Stimulated activated CD8-positive, alpha-beta memory T cell treated with anti-CD3 and anti-CD28 coated beads, Interleukin-15, amount 100 ng/mL, for 1 hour (primary cell): Measurements from ENCODE around the gene SMPX.

ENCODE experiments used
- DNase-seq: peaks from one replicate; pipeline ENCODE4 v3.0.0-alpha.2; 2020; ENCODE audit warnings: low read depth

The SMPX gene

GRCh38 chrX:21744060-21744459 is 13.9 kb downstream of the SMPX start:
- no peak for DNase-seq

- no peak for DNase-seq
Observed at GRCh38 chrX:21741869-21742701, 15.8 kb downstream of the SMPX start.

DNA sequence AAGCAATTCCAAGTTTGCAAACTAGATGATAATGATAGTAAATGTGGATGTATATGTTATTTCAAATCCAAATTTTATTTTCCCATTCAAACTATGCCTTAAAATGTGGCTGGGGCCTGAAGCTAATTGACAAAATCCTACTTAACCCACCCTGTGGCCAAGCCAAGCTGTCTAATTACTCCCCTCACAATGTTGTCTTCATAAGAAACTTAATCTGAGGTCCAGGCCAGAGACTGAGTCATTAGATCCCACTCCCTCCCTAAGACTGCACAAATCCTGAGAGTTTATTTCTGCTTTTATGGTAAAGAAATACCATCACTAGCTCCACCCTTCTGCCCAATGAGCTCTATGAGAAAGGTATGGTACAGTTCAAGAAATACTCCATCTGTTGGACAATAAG is 16.6 kb downstream of the SMPX start:
- DNase-seq = no peak

DNA sequence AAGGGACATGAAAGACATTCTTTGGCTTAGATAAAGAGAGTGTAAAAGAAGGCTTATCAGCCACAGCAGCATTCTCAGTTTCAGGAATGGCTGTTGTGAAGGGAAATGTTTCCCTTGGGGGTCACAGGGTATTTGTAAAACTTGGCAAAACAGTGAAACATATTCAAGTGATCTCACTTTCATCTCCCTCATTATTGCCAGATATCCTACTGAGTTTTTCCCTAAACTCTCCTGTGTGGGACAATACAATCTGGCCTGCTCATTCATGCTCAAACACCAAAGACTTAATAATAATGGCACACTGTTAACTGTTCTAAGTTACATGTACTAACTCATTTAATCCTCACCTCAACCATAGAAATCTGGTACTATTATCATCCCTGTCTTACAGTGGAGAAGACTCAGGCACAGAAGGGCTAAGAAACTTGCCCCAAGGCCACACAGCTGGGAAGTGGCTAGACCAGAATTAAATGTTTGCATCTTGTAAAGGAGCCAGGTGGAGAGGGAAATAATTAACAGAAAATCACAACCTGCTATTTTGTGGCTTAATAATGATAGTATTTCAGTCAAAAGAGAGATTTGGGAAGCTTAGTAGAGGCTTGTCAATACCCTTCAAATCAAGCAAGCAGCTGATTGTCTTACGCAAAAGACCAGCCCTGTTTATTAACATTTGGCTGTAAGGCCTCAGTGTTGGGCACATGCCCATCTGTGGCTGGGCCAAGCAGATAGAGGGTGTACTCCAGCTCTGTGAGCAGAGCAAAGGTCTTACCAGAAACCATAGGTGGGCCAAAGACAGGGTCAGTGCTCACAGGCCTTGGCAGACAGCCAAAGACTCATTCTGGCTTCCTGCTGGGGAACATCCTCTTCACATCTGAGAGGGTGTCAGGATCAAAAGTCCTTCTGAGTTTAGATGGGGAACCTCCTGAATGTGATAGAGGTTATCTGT is 17.3 kb downstream of the SMPX start:
- no peak for DNase-seq

DNA sequence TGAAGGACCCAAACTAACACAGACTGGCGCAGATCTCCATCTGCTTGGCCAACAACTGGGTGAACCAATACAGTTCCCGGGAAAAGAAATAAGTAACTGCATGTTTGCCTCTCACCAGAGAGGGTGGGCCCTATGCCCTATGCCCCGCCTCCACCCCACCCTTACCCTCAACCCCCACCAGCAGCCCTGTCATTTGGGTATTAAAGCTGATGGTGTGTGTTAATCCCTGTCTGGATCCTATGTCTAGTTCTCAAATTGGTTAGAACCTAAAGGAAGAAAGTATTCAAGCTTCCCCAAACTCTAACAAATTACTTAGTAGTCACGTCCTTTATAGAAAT is 19.0 kb downstream of the SMPX start:
- no peak for DNase-seq

DNA sequence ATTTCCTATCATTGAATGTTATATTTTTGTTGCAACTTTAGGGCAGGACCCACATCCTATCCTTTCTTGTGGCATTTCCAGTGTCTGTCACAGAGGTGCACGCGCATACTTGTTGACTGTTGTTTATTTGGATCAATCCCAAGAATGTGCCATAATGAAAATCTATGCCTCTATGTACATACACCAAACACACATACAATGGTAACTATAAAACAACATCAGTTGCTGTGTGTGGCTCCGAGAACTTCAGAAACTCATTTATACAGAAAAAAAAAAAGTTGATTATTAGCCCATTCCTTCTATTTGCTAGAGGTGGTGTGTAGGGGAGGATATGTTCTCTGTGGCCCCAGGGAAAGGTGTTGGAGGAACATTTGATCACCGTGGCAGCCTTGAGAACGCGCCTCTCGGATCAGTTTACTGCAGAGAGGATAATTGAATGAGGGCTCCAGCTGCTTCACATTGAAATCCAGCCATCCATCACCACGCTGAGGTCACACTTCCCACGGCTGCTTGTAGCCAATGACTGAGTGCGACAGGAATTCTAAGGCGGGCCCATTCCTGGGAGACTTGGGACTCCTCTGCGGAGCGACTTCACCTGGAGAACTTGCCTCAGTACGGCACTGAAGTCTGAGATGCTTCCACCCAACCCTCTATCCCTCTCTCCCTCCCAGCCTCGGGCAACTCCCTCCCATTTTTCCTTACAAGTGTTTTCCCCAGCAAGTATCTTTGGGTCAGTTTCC is 19.5 kb downstream of the SMPX start:
- DNase-seq = no peak

- no peak for DNase-seq
Observed at GRCh38 chrX:21735768-21736127, 22.2 kb downstream of the SMPX start.

GRCh38 chrX:21735038-21735767 is 22.7 kb downstream of the SMPX start:
- no peak for DNase-seq

DNA sequence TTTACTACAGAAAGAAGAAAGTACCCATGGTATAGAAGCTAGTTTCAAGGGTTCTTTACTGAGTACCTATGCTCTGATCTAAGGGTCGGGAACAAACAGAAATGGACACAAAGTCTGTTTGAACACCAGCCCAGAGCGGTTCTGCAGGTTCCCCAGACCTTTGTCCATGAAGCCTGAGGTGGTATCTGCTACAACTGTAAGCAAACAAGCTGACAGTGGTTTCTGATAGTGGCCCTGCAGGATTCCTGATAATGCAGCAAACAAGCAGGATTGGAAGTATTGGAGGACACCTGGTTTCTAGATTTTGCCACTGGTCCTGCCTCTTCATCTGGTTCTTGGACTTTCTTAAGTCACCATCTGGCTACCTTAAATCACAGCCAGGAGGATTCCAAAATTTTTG is 23.7 kb downstream of the SMPX start:
- no peak for DNase-seq

- no peak for DNase-seq
Observed at GRCh38 chrX:21733705-21734104, 24.2 kb downstream of the SMPX start.

DNA sequence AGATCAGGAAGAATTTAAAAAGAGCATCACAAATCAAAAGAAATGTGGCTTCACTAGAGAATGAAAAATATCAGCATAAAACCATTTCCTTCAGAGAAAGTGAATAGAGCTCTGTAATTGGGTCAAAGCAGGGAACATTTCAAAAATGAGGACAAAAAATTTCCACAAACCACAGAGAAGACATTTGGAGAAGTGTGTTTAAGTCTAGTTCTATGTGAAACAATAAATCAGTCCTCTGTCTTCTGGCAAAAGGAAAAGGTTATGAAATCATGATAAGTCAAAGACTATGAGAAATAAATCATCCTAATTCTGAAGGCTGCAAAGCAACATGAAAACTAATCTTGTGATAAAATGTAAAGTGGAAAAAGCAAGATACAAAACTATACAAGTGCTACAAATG is 27.9 kb downstream of the SMPX start:
- no peak for DNase-seq

- no peak for DNase-seq
Observed at GRCh38 chrX:21728276-21728968, 29.5 kb downstream of the SMPX start.

DNA sequence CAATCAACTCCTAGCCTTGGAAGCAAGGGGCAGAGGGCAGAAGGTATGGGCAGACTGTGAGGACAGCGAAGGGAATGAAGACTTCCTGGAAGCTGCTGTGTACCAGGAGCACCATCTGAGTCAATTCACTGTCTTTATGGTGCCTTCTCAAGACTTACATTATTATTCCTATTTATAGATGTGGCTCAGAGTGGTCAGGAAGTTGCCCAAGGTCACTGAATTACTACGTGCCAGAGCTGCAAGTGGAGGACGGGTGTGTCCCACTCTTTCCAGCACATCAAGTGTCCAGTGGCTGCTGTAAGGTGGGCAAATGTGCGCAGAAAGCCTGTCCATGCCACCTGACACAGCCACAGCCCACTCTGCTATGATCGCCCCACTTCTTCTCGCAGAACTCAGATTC is 32.0 kb downstream of the SMPX start:
- no peak for DNase-seq

- DNase-seq = no peak
Observed at GRCh38 chrX:21725496-21725895, 32.4 kb downstream of the SMPX start.

DNA sequence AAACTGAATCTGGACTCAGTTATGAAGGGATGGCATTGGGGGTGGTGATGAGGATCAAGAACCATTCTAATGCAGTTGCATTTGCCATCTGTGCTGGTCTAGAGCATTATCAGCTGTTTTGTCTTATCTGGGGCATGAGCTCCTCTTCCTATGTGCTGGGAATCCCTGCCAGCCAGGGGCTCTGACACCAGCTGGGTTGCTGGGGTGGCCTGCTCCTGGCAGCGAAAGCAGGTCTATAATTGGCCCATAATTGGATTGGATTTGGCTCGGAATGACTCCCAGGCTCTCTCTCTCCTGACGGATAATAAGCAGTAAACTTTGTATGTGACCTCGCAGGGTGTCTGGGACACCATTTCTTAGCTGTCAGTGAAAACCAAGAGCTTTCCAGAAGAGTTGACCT is 34.1 kb downstream of the SMPX start:
- DNase-seq = no peak

- no peak for DNase-seq
Observed at GRCh38 chrX:21723084-21723483, 34.8 kb downstream of the SMPX start.

GRCh38 chrX:21721195-21721594 is 36.7 kb downstream of the SMPX start:
- no peak for DNase-seq

DNA sequence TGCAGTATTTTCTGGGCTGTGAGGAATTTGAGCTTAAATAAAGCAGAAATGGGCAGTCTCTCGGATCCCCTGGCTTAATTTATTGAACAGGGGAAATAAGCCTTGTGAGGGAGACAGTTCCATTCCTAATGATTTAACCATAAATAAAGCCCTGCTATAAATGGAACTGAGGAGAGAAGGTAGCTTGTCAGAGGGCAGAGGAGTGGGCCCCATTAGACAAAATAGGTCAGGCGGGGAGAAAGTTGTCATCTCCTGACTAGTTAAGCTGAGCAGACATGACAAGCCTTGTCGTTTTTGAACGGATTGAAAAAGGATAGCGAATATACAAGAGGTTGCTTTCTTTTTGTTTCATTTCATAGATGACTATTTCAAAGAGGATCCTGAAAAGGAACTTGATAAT is 39.3 kb downstream of the SMPX start:
- DNase-seq = no peak

GRCh38 chrX:21717802-21718201 is 40.1 kb downstream of the SMPX start:
- DNase-seq = no peak

GRCh38 chrX:21715825-21716224 is 42.1 kb downstream of the SMPX start:
- no peak for DNase-seq

DNA sequence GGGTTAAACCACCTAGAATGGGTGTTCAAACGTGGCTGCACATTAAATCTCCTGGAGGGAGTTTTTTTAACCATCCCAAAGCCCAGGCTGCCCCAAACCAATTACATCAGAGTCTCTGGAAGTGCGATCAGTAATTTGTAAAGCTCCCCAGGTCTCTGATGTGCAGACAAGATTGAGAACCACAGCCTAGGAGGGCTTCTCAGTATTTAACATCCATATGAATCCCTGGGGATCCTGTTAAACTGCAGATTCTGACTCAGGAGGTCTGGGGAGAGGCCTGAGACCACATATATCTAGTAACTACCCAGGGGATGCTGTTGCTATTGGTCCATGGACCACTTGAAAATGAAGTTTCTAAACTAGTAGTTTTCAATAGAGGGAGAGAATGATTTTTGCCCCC is 42.6 kb downstream of the SMPX start:
- no peak for DNase-seq

- no peak for DNase-seq
Observed at GRCh38 chrX:21711848-21712197, 46.1 kb downstream of the SMPX start.
